Tibial nerve (tissue), 4 donors: ENCODE data around the gene KCNK4.

ENCODE experiments used
- CTCF ChIP-seq, 5 experiments: fragments of 200-600 bp in 3 of 5; fragments of 450-650 bp in 2 of 5; sonication (generic) in 3 of 5; IDR thresholded peaks; one replicate each; pipeline ENCODE4 v1.5.1; 2016 to 2019; ENCODE audit warnings: antibody characterized with exemption in 5 of 5, mild to moderate bottlenecking in 3 of 5, moderate library complexity in 2 of 5
- EP300 ChIP-seq, 2 donors: sonication (generic); formaldehyde crosslinking; IDR thresholded peaks; one replicate each; pipeline ENCODE4 v1.6.1; 2017; ENCODE audit warnings: antibody characterized with exemption in 2 of 2, mild to moderate bottlenecking in 1 of 2
- POLR2A ChIP-seq, 2 donors: fragments of 450-650 bp; IDR thresholded peaks; one replicate each; pipeline ENCODE4 v1.6.1; 2017; ENCODE audit warnings: antibody characterized with exemption in 2 of 2, mild to moderate bottlenecking in 2 of 2, moderate library complexity in 2 of 2

- no peak for TF ChIP-seq CTCF (IDR thresholded peaks at IDR 0.05)
- TF ChIP-seq POLR2A (IDR thresholded peaks at IDR 0.05) = no peak
- no peak for TF ChIP-seq EP300 (IDR thresholded peaks at IDR 0.05)
Measured at GRCh38 chr11:64249038-64249437, 42.1 kb upstream of the KCNK4 start.
